Aorta (tissue), 5 donors: Measurements from ENCODE around the gene ASXL3. TPM values are rescaled to one million over a fixed set of nuclear protein-coding genes. Genes with fewer than 3 reads are reported as not detected.

Experiments
- ATAC-seq: fragments of 200-7000 bp; cut with Tn5 transposase; one replicate; pipeline ENCODE4 v1.9.1; 2022; ENCODE audit warnings: moderate library complexity; ENCODE audit not compliant: low FRiP score
- DNase-seq, 2 donors: peaks; one replicate each; pipeline ENCODE4 v3.0.0-alpha.2; 2020
- H3K27ac ChIP-seq, 2 donors: one replicate each; pipeline ENCODE4 v1.5.1; 2013; ENCODE audit warnings: low read length in 2 of 2, mild to moderate bottlenecking in 2 of 2, moderate library complexity in 2 of 2, control low read depth in 1 of 2, inconsistent platforms in 1 of 2, low read depth in 1 of 2
- H3K27me3 ChIP-seq, 2 donors: one replicate each; pipeline ENCODE4 v1.6.1; 2013; ENCODE audit warnings: control low read depth in 1 of 2, low read length in 1 of 2, mild to moderate bottlenecking in 1 of 2, moderate library complexity in 1 of 2; ENCODE audit not compliant: insufficient read depth in 2 of 2, control insufficient read depth in 1 of 2
- H3K36me3 ChIP-seq, 2 donors: one replicate each; pipeline ENCODE4 v1.6.1; 2013; ENCODE audit warnings: control low read depth in 1 of 2, low read length in 1 of 2, mild to moderate bottlenecking in 1 of 2; ENCODE audit not compliant: insufficient read depth in 2 of 2, control insufficient read depth in 1 of 2
- H3K4me1 ChIP-seq, 2 donors: one replicate each; pipeline ENCODE4 v1.6.1; 2013; ENCODE audit warnings: low read length in 2 of 2, control low read depth in 1 of 2, mild to moderate bottlenecking in 1 of 2, moderate library complexity in 1 of 2; ENCODE audit not compliant: insufficient read depth in 2 of 2, control insufficient read depth in 1 of 2
- H3K4me3 ChIP-seq, 2 donors: one replicate each; pipeline ENCODE4 v1.5.1; 2013; ENCODE audit warnings: low read length in 2 of 2, control low read depth in 1 of 2, mild to moderate bottlenecking in 1 of 2
- H3K9me3 ChIP-seq: one replicate; pipeline ENCODE4 v1.6.1; 2013; ENCODE audit warnings: mild to moderate bottlenecking, low read length; ENCODE audit not compliant: control insufficient read depth
- WGBS, 2 donors: extraction: QIAGEN DNeasy Blood & Tissue Kit; methylation state at CpG; one replicate each; pipeline ENCODE4 v1.1.7; 2013; 5-methylcytosine and 5-hydroxymethylcytosine counted together
- intact Hi-C, 2 donors: fragments of 100-400 bp; cut with DNase I; formaldehyde crosslinking; loops; one replicate each; pipeline versions ENCODE4 v1.14.2 to v1.15.0; 2022
- polyA plus RNA-seq, 2 donors: library from polyadenylated mRNA; stranded (reverse); fragments of 200-250 nt; gene quantifications; one replicate each; pipeline ENCODE4 v1.2.3, GENCODE V29; 2013
- total RNA-seq, 2 donors: library from RNA; stranded (reverse); fragmentation: NEBNext Ultra II Directional; extraction: Animal tissue kit (Norgen Biotek cat#: 25700); gene quantifications; one replicate each; pipeline ENCODE4 v1.2.1, GENCODE V29; 2021
- donor health status: healthy with polysubstance abuse.
- donor health status: Bipolar disorder and iron deficiency.
- donor health status: DM: no; HTN: no; CAD: no.
- donor health status: DM: no; HTN: no; CAD: no.
- donor health status: DM: yes; HTN: yes; CAD: no.

ASXL3 gene
- total and polyA plus RNA-seq, 4 donors, result 0.38 to 5.1 (median 2.6) TPM

DNA sequence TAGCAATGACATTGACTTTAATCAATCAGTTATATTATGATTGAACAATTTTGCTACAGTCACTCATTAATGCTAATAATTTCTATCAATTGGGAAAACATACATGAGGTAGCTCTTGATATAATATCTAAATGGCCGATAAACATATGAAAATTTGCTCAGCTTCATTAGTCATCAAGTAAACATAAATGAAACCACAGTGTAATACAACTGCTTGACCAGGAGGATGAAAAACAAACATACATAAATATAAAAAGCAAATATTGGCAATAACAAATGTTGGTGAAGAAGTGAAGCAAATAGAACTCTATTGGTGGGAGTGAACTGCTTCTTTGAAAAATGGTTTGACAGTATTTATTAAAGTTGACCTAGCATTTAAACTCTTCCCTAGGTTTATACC, 130.9 kb downstream of the ASXL3 start:
- H3K9me3 ChIP-seq, result no peaks in the 10 kb centered on the region
- no peaks in the 10 kb centered on the region for H3K4me1 ChIP-seq
- DNase-seq, result no peak
- 98 to 99% methylated on average over 1 of the region's 1 CpG for WGBS, 2 donors
- H3K4me3 ChIP-seq, result no peak overlapping the region
- H3K27ac ChIP-seq, result no peak overlapping the region
- intact Hi-C loops, result no loop called here
- ATAC-seq, result no peak
- no peaks in the 10 kb centered on the region for H3K27me3 ChIP-seq
- no peaks in the 10 kb centered on the region for H3K36me3 ChIP-seq

GRCh38 chr18:33710269-33710668, 132.2 kb downstream of the ASXL3 start:
- Histone ChIP-seq H3K27me3 (no peaks in the 10 kb centered on the region), H3K9me3 (no peaks in the 10 kb centered on the region), H3K36me3 (no peaks in the 10 kb centered on the region), H3K4me1 (no peaks in the 10 kb centered on the region), H3K4me3 (no peak overlapping the region), H3K27ac (no peak overlapping the region)
- DNase-seq (no peak), ATAC-seq (no peak)
- 71 to 80% methylated on average over 2 of the region's 2 CpGs for WGBS, 2 donors
- intact Hi-C loops, result no loop called here

GRCh38 chr18:33711514-33711913, 133.5 kb downstream of the ASXL3 start:
- WGBS, 2 donors, result 86% methylated on average over 2 of the region's 2 CpGs
- H3K4me3 ChIP-seq, result no peak overlapping the region
- H3K4me1 ChIP-seq, result no peaks in the 10 kb centered on the region
- no peaks in the 10 kb centered on the region for H3K9me3 ChIP-seq
- no peaks in the 10 kb centered on the region for H3K27me3 ChIP-seq
- H3K36me3 ChIP-seq, result no peaks in the 10 kb centered on the region
- intact Hi-C loops, result no loop called here
- no peak overlapping the region for H3K27ac ChIP-seq
- ATAC-seq, result no peak
- no peak for DNase-seq

DNA sequence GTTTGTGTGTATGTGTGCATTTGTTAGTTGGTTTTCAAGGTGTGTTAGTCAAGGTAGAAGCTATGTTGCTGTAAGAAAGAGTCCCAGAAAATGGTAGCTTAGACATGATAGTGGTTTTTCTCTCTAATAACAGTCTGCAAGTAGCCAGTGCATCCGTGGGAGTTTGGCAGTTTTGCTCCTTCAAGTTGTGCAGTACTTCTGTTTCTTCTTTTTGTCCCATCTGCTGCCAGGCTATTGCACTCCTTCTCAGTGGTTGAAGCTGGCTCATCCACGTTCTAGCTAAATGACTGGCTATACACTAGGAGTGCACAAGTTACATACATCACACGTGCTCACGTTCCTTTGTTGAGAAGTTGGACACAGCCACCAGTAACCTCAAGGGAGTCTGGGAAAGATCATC, 134.7 kb downstream of the ASXL3 start:
- no peaks in the 10 kb centered on the region for H3K36me3 ChIP-seq
- ATAC-seq (no peak), DNase-seq (no peak)
- H3K9me3 ChIP-seq, result no peaks in the 10 kb centered on the region
- H3K27ac ChIP-seq, result no peak overlapping the region
- intact Hi-C loops, result no loop called here
- no peaks in the 10 kb centered on the region for H3K27me3 ChIP-seq
- no peak overlapping the region for H3K4me3 ChIP-seq
- no peaks in the 10 kb centered on the region for H3K4me1 ChIP-seq
- 75% methylated on average over 4 of the region's 4 CpGs for WGBS, 2 donors

GRCh38 chr18:33716061-33716683, 138.2 kb downstream of the ASXL3 start:
- no peaks in the 10 kb centered on the region for H3K36me3 ChIP-seq
- WGBS, 2 donors, result 72 to 78% methylated on average over 4 of the region's 4 CpGs
- ATAC-seq (no peak), DNase-seq (no peak)
- no peak overlapping the region for H3K27ac ChIP-seq
- no peak overlapping the region for H3K4me3 ChIP-seq
- intact Hi-C loops, result no loop called here
- H3K9me3 ChIP-seq, result no peaks in the 10 kb centered on the region
- H3K27me3 ChIP-seq, result no peaks in the 10 kb centered on the region
- H3K4me1 ChIP-seq, result no peaks in the 10 kb centered on the region

DNA sequence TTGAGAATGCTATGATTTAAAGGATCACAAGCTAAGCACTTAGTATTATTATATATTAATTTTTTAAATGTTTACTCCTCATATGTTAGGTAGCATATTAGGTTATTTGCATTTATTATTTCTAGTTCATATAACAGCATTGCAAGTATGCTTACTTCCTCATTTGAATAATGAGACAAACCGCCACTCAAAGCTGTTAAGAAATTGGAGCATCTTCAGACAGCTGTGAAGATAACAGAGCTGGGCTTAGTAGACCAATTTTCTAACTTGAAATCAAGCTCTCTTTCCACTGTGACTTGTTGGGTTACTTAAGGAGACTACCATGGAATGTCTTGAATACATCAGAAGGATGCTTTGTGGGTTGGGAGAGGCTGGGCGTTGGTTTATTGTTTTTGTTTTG, 139.3 kb downstream of the ASXL3 start:
- Histone ChIP-seq H3K4me3 (no peak overlapping the region), H3K36me3 (no peaks in the 10 kb centered on the region), H3K27me3 (no peaks in the 10 kb centered on the region), H3K9me3 (no peaks in the 10 kb centered on the region), H3K27ac (no peak overlapping the region), H3K4me1 (no peaks in the 10 kb centered on the region)
- DNase-seq, result no peak
- intact Hi-C loops, result no loop called here
- WGBS, 2 donors, result 93 to 96% methylated on average over 2 of the region's 2 CpGs
- ATAC-seq, result no peak

DNA sequence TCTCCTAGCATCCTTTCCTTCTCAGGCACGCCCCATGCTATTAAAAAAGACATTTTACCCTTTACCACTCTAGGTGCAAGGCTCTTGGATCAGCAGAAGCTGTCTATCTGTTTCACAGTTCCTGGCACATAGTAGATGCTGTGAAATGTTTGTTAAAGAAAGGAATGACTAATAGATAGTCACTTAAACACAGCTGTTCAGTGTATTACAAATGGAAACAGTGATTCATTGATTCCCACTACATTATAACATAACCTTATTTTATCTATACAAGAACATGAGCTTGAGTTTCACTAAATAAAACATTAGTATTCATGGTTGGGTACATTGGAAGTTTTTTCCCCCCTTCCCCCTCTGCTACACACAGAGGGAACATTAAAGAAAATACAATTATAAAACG, 142.1 kb downstream of the ASXL3 start:
- Histone ChIP-seq H3K4me3 (no peak overlapping the region), H3K9me3 (no peaks in the 10 kb centered on the region), H3K36me3 (no peaks in the 10 kb centered on the region), H3K4me1 (no peaks in the 10 kb centered on the region), H3K27me3 (no peaks in the 10 kb centered on the region), H3K27ac (no peak overlapping the region)
- DNase-seq (no peak), ATAC-seq (no peak)
- intact Hi-C loops, result no loop called here
- 77 to 83% methylated on average over 2 of the region's 2 CpGs for WGBS, 2 donors

- H3K27ac ChIP-seq, result no peak overlapping the region
- 88 to 93% methylated on average over 4 of the region's 4 CpGs for WGBS, 2 donors
- H3K4me1 ChIP-seq, result no peaks in the 10 kb centered on the region
- no peaks in the 10 kb centered on the region for H3K9me3 ChIP-seq
- no peak overlapping the region for H3K4me3 ChIP-seq
- ATAC-seq (no peak), DNase-seq (no peak)
- H3K27me3 ChIP-seq, result no peaks in the 10 kb centered on the region
- H3K36me3 ChIP-seq, result peaks cover 0 to 4% of the 10 kb centered on the region in 2 donors
- intact Hi-C loops, result no loop called here
These were observed 151.5 kb downstream of the ASXL3 start for GRCh38 chr18:33729556-33729955.

GRCh38 chr18:33733376-33733775, 155.4 kb downstream of the ASXL3 start:
- Histone ChIP-seq H3K4me1 (no peaks in the 10 kb centered on the region), H3K36me3 (peaks cover 0 to 4% of the 10 kb centered on the region in 2 donors), H3K9me3 (no peaks in the 10 kb centered on the region), H3K27ac (no peak overlapping the region), H3K27me3 (no peaks in the 10 kb centered on the region), H3K4me3 (no peak overlapping the region)
- DNase-seq (no peak), ATAC-seq (no peak)
- intact Hi-C loops, result no loop called here
